ENCODE results near the gene ISCU. TPM values are rescaled to one million over a fixed set of nuclear protein-coding genes. Genes with fewer than 3 reads are reported as not detected.

Gene ISCU
- total RNA-seq, 1 donor from 2014 or later = 74.7 TPM

Other genes starting within 250 kb of the ISCU start
- 10.0 TPM for gene CMKLR1, start 223.3 kb upstream of the ISCU start, total RNA-seq
- 2.2 TPM for gene FICD, start 47.3 kb upstream of the ISCU start, total RNA-seq
- 88.6 TPM for gene SART3, start 1.4 kb upstream of the ISCU start, total RNA-seq
- 61.1 TPM for gene TMEM119, start 35.5 kb downstream of the ISCU start, total RNA-seq
- gene SELPLG, start 71.3 kb downstream of the ISCU start, total RNA-seq = 4.2 TPM
- 141 TPM for gene CORO1C, start 168.9 kb downstream of the ISCU start, total RNA-seq